ENCODE measurements around the gene SLC6A19.

SLC6A19 gene

DNA sequence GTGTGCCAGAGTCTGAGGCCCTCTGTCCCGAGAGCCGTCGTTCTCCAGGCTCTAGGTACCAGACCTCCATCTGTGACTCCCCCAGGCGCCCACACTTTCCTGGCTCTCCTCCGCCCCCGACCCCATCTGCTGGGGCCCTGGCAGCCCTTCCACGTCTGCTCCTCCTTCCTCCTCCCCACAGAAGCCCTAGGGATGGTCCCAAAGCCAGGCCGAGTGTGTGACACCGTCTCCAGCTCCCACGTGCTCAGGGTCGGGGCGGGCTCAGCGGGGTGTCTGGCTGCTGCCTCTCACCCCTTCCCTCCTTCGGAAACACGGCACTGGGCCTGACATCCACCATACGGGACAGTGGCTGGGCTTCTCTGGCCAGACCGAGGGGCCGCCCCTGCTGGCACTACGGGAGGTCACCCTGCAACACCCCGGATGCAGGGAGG lies 20.5 kb upstream of the SLC6A19 start:
- no peak for DNase-seq
- no peak for ATAC-seq

DNA sequence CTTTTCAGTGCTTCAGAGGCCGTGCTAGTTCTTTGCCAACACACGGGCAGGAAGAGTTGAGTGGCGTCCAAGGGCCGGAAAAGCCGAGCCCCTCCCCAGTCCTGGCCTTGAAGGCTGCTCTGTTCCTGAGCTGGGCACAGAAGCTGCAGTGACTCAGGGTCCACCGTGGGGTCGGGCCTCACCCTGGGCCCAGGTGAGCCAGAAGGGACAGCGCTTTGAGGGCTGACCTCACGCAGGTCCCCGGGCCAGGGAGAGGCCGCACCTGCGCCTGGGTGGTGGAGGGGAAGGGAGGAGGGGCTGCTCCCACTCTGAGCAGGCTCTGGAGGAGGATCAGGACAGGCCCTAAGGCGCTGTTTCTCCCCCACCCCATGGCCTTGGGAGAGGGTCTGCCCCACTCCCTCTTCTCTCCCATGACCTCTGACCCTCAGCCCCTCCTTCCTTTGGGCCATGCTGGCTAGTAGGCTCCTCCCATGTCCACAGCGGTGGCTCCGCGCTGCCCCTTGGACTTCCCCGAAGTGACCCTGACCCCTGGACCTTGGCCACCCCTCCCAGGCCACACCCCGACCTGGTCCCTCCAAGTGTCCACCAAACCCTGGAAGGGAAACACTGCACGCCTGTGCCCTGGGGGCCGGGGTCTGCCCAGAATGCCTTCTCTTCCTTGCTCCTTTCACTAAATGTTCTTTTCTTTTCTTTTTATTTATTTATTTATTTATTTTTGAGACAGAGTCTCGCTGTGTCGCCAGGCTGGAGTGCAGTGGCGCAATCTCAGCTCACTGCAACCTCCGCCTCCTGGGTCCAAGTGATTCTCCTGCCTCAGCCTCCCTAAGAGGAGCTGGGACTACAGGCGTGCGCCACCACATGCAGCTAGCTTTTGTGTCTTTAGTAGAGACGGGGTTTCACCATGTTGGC lies 19.7 kb upstream of the SLC6A19 start:
- no peak for ATAC-seq
- no peak for DNase-seq

DNA sequence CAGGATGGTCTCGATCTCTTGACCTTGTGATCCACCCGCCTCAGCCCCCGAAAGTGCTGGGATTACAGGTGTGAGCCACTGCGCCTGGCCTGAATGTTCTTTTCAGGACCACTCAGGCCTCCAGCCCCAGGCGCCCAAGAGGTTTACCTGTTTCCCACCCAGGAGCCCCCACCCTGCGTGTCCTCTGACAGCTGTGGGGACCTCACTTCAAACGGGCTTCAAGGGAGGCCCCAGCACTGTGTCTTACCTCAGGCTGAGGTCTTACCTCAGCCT lies 19.1 kb upstream of the SLC6A19 start:
- no peak for ATAC-seq

GRCh38 chr5:1182633-1183423 lies 18.6 kb upstream of the SLC6A19 start:
- DNase-seq = no peak
- no peak for ATAC-seq

More for the DNA sequence above, 19.1 kb upstream of the SLC6A19 start:
- no peak for DNase-seq

GRCh38 chr5:1183424-1184162 lies 17.8 kb upstream of the SLC6A19 start:
- ATAC-seq = no peak
- DNase-seq = no peak

GRCh38 chr5:1184163-1184470 lies 17.3 kb upstream of the SLC6A19 start:
- no peak for DNase-seq
- ATAC-seq = no peak

GRCh38 chr5:1184481-1184880 lies 16.9 kb upstream of the SLC6A19 start:
- no peak for DNase-seq
- ATAC-seq = no peak

DNA sequence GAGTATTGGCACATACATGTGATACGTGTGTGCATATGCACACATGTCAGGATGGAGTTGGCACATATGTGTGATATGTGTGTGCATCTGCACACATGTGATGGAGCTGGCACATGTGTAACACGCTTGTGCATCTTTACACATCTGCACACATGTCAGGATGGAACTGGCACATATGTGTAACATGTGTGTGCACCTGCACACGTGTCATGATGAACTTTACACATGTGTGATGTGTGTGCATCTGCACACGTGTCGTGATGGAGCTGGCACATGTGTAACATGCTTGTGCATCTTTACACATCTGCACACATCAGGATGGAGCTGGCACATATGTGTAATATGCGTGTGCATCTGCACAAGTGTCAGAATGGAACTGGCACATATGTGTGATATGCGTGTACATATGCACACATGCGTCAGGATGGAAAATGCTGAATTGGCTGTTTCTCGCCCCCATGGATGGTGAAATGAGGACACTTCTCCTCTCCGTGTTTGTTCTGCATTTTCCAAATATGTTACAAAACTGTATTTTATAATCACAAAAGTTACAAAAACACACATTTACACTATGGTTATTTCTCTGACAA lies 16.3 kb upstream of the SLC6A19 start:
- DNase-seq (no peak), ATAC-seq (no peak)

DNA sequence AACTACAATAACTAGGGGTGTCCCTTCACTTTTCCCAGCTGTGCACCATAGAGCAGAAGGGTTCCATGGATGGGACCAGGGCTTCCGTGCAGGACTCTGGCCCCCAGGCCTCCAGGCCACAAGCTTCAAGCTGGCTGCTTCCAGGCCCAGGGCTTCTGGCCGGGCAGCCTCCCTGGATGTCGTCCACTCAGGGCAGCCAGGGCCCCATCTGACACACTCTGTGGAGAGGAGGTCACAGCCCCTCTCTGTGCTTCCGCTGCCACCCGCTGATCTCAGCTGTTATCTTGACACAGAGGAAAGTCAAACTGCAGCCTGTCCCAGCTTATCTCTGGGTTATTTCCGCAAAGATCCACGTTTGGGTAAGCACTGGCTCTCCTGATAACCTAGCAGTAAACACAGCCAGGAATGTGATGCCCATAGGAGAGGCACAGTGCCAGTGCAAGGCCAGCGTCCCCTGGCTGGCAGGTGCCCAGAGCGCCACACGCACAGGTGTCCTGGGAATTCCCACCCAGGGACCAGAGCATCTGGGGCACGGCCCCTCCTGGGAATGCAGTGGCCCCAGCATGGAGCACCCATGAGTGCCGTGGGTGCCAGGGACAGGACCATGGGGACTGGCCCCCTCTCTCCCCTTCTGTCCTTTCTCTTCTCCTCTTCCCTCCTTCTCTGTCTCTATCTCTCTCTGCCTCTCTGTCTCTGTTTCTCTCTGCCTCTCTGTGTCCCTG lies 15.6 kb upstream of the SLC6A19 start:
- ATAC-seq (no peak), DNase-seq (no peak)

DNA sequence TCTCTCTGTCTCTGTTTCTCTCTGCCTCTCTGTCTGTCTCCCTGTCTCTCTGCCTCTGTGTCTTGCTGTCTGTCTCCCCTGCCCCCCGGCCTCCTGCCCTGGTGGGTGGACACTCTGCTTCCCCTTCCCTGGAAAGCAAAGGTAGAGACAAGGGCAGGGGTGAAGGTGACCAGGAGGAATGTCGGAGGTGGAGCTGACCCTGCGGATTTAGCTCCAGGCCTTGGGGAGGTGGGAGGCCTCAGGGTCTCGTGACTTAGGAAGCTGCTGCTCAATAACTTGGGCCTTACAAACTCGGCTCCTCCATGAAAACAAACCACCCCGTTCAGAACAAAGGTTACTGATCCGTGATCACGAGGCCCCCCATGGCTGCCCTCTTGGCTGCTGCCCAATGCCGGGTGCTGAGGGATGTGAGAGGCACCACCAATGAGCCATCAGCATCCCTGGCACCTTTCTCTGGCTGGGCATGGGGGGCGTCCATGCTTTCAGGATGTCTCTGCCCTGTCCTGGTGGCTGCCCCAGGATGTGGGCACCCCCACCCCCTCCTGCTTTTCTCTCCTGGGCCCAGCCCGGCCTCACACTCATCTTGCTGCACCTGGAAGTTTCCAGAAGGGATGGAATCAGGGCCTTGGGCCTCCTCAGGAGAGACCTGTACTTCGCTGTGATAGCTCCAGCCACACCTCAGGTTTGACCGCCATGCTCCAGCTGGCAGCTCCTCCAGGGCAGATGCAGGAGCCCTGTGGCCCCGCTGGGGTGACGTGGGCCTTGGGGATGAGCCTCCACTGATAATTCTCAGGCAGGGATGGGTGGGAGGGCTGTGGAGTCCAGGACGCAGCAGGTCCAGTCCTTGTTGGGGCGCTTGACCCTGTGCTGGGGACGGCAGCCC lies 14.8 kb upstream of the SLC6A19 start:
- no peak for ATAC-seq
- DNase-seq = no peak

DNA sequence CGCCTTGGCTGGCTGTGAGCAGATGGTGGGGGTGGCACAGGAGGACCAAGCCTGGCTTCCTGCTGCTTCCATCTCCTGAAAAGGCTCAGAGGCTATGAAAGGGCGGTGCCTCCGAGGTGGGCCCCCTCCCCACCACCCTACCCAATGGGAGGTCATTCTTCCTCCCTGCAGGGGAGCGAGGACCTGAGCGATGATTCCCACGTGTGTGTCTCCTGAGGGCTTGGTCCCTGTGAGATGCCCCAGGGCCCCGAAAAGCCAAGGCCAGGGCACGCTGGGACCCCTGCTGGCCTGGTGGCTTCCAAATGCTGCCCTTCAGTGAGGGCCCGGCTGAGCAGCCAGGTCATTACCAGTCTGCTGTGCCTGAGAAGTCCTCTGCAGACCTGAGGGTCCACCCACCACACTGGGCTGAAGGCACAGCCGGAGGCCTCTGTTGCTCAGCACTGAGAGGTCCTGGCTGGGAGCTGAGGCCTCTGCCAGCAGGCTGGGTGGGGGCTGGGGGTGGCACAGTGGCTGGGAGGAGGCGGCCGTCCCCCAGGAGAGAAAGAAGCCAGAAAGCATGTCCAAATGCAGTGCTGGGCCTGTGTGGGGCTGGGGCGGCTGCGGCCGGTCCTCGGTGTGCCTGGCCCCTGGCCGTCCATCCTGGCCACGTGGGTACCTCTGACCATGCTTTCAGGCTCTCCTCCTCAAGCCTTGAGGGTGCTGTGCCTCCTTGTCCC lies 14.0 kb upstream of the SLC6A19 start:
- ATAC-seq (no peak), DNase-seq (no peak)

DNA sequence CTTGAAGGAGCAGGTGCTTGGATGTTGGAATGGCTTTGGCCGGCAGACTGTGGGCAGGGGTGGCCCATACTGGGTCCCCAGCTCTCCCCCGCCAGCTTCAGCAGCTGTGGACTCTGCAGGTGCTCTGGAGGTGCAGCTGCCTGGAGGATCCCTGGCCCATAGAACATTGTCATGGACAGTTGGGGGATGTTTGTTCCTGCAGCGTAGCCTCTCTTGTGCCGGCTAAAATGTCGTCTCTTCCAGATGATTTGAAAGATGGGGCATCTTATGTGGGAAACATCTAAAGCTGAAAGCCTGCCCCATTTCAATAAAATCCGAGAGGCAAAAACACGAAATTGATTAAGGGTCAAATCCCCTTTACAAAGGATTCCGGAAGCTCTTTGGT lies 13.5 kb upstream of the SLC6A19 start:
- DNase-seq (no peak), ATAC-seq (no peak)

DNA sequence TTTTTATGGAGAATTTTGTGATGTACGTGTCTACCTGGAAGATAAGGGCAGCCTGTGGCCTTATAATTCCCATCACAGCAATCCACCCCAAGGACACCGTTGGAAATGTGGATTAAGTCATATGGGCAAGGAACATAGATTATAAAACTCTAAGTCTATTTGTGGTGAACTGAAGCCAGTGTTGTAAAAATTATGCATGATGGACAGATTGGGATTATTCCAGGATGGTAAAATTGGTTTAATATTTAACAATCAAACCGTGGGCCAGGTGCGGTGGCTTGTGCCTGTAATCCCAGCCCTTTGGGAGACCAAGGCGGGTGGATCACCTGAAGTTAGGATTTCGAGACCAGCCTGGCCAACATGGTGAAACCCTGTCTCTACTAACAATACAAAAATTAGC lies 12.9 kb upstream of the SLC6A19 start:
- no peak for DNase-seq
- ATAC-seq = no peak

- ATAC-seq = no peak
- DNase-seq = no peak
Measured at GRCh38 chr5:1189269-1189668, 12.1 kb upstream of the SLC6A19 start.

GRCh38 chr5:1190278-1190677 lies 11.1 kb upstream of the SLC6A19 start:
- no peak for ATAC-seq
- no peak for DNase-seq

DNA sequence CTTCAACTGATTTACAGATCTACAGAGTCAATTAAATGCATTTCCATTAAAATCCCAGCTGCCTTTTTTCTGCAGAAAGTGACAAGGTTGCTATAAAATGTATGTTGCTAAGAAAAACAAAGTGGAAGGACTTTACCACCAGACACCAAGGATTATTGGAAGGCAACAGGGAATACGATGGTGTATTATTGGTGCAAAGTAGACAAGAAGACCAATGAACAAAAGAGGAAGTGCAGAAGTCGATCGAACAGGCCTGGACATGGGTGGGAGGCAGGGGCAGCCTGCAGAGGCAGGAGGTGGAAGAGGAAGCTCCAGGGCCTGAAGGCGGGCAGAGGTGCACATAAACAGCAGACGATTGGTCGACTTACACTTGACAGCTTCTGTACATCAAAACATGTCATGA lies 10.6 kb upstream of the SLC6A19 start:
- no peak for ATAC-seq

DNA sequence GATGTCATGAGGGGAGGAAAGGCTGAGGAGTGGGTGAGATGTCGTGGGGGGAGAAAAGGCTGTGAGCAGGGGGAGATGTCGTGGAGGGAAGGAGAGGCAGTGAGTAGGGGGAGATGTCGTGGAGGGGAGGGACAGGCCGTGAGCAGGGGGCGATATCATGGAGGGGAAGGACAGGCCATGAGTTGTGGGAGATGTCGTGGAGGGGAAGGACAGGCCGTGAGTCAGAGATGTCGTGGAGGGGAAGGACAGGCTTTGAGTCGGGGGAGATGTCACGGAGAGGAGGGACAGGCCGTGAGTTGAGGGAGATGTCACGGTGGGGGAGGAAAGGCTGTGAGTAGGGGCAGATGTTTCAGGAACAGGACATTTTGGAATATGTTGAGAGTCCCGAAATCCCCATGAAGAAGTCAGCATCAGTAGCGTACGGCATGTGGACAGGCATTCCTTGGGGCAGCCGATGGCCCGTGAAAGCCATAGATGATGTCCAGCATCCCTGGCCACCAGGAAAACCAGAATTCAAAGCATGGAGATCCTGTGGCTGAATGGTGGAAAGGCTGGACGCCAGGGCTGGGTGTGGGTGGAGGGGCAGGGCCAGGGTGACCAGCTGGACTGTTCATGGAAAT lies 8.3 kb upstream of the SLC6A19 start:
- DNase-seq (no peak), ATAC-seq (no peak)

More for the DNA sequence above, 10.6 kb upstream of the SLC6A19 start:
- DNase-seq = no peak

DNA sequence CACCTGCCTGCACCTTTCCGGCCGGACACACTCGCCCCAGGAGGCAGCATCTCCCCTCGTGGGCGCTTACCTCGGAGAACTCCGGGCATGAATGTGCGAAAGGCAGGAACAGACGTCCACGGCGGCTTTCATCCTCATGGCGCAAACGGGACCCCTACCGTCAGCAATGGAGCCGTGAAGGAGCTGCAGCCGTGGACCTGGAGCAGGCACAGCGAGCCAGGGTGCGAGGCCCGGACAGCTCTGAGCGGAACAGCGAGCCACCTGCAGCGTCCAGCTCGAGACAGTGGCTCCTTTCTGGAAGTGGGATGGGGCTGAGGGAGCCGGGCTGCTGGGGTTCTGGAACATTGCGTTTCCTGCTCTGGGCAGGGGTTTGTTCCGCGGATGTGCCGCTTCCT lies 7.8 kb upstream of the SLC6A19 start:
- ATAC-seq = no peak

DNA sequence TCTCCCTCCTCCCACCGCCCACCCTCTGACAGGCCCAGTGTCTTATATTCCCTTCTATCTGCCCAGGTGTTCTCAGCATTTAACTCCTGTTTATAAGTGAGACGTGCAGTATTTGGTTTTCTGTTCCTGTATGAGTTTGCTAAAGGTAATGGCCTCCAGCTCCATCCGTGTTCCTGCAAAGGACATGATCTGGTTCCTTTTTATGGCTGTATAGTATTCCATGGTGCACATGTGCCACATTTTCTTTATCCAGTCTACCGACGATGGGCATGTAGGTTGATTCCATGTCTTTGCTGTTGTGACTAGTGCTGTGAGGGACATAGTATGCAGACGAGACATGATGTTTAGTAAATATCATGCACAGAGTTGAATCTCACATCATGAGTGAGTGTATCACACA lies 7.0 kb upstream of the SLC6A19 start:
- DNase-seq (no peak), ATAC-seq (no peak)

More for the DNA sequence above, 7.8 kb upstream of the SLC6A19 start:
- DNase-seq = no peak

- no peak for ATAC-seq
Measured at GRCh38 chr5:1195439-1195838, 6.0 kb upstream of the SLC6A19 start.

More at GRCh38 chr5:1195439-1195838, 6.0 kb upstream of the SLC6A19 start:
- DNase-seq = no peak

Data from stimulated activated naive CD8-positive, alpha-beta T cell treated with anti-CD3 and anti-CD28 coated beads, Interleukin-15, Interleukin-2, amounts not matched to agents 100 U/mL and 50 U/mL, for 24 hours (primary cell).